ENCODE data around the gene SLC25A21.

SLC25A21 gene

GRCh38 chr14:36659010-36659821 lies 513.2 kb downstream of the SLC25A21 start:
- H3K4me1 ChIP-seq (ENCODE audit: control extremely low read depth in 1 of 4, control insufficient read depth in 4 of 4, insufficient read depth in 4 of 4, low read length in 3 of 4), result peaks cover 0 to 56% (median 28%) of the 10 kb centered on the region in 4 experiments
- ChIA-PET CTCF (interaction anchor here (1.7 kb wide), 1 partner anchor 11 kb away, joined by 4 read pairs; no protein-coding TSS in a partner anchor), POLR2A (no interaction called here)
- DNase-seq, result peak in 1 of 3 donors; percentile 22
- H3K36me3 ChIP-seq (ENCODE audit: control insufficient read depth in 4 of 4, insufficient read depth in 4 of 4, low read length in 3 of 4), result no peaks in the 10 kb centered on the region
- 6% methylated on average over 24 of the region's 35 CpGs for WGBS (ENCODE audit: insufficient coverage)
- H3K4me3 ChIP-seq (ENCODE audit: control insufficient read depth in 1 of 7, extremely low read depth in 1 of 7, insufficient read depth in 4 of 7, low read depth in 2 of 7, low read length in 6 of 7), result no peak overlapping the region
- H3K9me3 ChIP-seq (ENCODE audit: control extremely low read depth in 1 of 5, control insufficient read depth in 4 of 5, insufficient read depth in 2 of 5, low read depth in 1 of 5, low read length in 4 of 5), result peaks cover 0 to 22% (median 8%) of the 10 kb centered on the region in 5 experiments
- peaks cover 29 to 100% (median 71%) of the 10 kb centered on the region in 5 experiments for H3K27me3 ChIP-seq (replicated peaks in 2 of 5; ENCODE audit: control insufficient read depth in 4 of 5, insufficient read depth in 5 of 5, low read length in 4 of 5)
- H3K27ac ChIP-seq (ENCODE audit: insufficient read depth in 1 of 2, low read depth in 1 of 2, low read length in 2 of 2, poor library complexity in 1 of 2, severe bottlenecking in 2 of 2), result no peak overlapping the region

- peak in 1 of 3 donors; percentile 17 for DNase-seq
- WGBS (ENCODE audit: insufficient coverage), result 2% methylated on average over 44 of the region's 55 CpGs
- H3K9me3 ChIP-seq (ENCODE audit: control extremely low read depth in 1 of 5, control insufficient read depth in 4 of 5, insufficient read depth in 2 of 5, low read depth in 1 of 5, low read length in 4 of 5), result peaks cover 0 to 23% (median 8%) of the 10 kb centered on the region in 5 experiments
- H3K36me3 ChIP-seq (ENCODE audit: control insufficient read depth in 4 of 4, insufficient read depth in 4 of 4, low read length in 3 of 4), result no peaks in the 10 kb centered on the region
- ChIA-PET POLR2A (no interaction called here), CTCF (interaction anchor here (1.0 to 1.7 kb wide), 2 partner anchors 9 to 10 kb away, joined by 3 to 4 read pairs; no protein-coding TSS in a partner anchor)
- H3K4me3 ChIP-seq (ENCODE audit: control insufficient read depth in 1 of 7, extremely low read depth in 1 of 7, insufficient read depth in 4 of 7, low read depth in 2 of 7, low read length in 6 of 7), result no peak overlapping the region
- H3K27me3 ChIP-seq (replicated peaks in 2 of 5; ENCODE audit: control insufficient read depth in 4 of 5, insufficient read depth in 5 of 5, low read length in 4 of 5), result peaks cover 30 to 100% (median 68%) of the 10 kb centered on the region in 5 experiments
- peaks cover 0 to 55% (median 27%) of the 10 kb centered on the region in 4 experiments for H3K4me1 ChIP-seq (ENCODE audit: control extremely low read depth in 1 of 4, control insufficient read depth in 4 of 4, insufficient read depth in 4 of 4, low read length in 3 of 4)
- no peak overlapping the region for H3K27ac ChIP-seq (ENCODE audit: insufficient read depth in 1 of 2, low read depth in 1 of 2, low read length in 2 of 2, poor library complexity in 1 of 2, severe bottlenecking in 2 of 2)
These were observed 514.0 kb downstream of the SLC25A21 start for GRCh38 chr14:36658123-36659009.

DNA sequence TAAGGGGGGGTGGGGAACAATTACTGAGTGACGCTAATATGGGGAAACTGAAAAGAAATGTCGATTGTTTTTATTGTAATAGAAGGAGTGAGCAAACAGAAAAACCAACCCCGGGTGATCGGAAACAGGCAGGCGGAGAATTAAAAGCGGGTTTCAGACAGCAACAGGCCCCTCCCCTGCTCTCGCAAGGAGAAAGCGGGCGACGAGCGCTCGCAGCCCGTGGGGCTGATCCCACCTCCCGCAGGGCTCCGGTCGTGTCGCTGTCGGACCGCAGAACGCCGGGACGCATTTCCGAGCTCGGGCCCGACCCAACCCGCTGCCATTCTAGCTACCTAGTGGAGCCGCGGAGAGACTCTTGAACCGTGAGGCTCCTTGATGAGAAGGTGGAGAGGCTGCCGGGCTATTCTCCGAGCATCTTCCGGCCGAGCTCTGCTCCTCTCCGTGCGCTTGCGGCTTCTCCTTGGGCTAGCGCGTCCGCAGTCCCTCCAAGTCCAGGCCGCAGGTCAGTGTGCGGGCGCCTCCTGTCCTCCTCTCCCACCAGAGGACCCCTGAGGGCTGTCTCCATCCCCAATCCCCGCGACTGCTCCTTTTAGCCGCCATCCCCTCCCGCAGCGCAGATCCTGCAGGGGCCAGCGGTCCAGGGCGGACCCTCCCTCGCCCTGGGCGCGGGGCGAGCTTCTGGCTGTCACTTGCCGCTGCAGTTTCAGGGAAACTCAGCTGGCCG lies 514.8 kb downstream of the SLC25A21 start:
- Histone ChIP-seq H3K4me3 (ENCODE audit: control insufficient read depth in 1 of 7, extremely low read depth in 1 of 7, insufficient read depth in 4 of 7, low read depth in 2 of 7, low read length in 6 of 7) (peak overlapping the region in 4 of 7 experiments; percentile 2 to 45 (median 32)), H3K9me3 (ENCODE audit: control extremely low read depth in 1 of 5, control insufficient read depth in 4 of 5, insufficient read depth in 2 of 5, low read depth in 1 of 5, low read length in 4 of 5) (peaks cover 0 to 20% (median 7%) of the 10 kb centered on the region in 5 experiments), H3K36me3 (ENCODE audit: control insufficient read depth in 4 of 4, insufficient read depth in 4 of 4, low read length in 3 of 4) (no peaks in the 10 kb centered on the region), H3K27me3 (replicated peaks in 2 of 5; ENCODE audit: control insufficient read depth in 4 of 5, insufficient read depth in 5 of 5, low read length in 4 of 5) (peaks cover 36 to 100% (median 68%) of the 10 kb centered on the region in 5 experiments), H3K27ac (ENCODE audit: insufficient read depth in 1 of 2, low read depth in 1 of 2, low read length in 2 of 2, poor library complexity in 1 of 2, severe bottlenecking in 2 of 2) (no peak overlapping the region), H3K4me1 (ENCODE audit: control extremely low read depth in 1 of 4, control insufficient read depth in 4 of 4, insufficient read depth in 4 of 4, low read length in 3 of 4) (peaks cover 0 to 47% (median 23%) of the 10 kb centered on the region in 4 experiments)
- POLR2A ChIA-PET, result no interaction called here
- 4% methylated on average over 52 of the region's 55 CpGs for WGBS (ENCODE audit: insufficient coverage)
- peak in 1 of 3 donors; percentile 32 for DNase-seq
- CTCF ChIA-PET, result interaction anchor here (1.0 kb wide), 1 partner anchor 10 kb away, joined by 3 read pairs; no protein-coding TSS in a partner anchor

DNA sequence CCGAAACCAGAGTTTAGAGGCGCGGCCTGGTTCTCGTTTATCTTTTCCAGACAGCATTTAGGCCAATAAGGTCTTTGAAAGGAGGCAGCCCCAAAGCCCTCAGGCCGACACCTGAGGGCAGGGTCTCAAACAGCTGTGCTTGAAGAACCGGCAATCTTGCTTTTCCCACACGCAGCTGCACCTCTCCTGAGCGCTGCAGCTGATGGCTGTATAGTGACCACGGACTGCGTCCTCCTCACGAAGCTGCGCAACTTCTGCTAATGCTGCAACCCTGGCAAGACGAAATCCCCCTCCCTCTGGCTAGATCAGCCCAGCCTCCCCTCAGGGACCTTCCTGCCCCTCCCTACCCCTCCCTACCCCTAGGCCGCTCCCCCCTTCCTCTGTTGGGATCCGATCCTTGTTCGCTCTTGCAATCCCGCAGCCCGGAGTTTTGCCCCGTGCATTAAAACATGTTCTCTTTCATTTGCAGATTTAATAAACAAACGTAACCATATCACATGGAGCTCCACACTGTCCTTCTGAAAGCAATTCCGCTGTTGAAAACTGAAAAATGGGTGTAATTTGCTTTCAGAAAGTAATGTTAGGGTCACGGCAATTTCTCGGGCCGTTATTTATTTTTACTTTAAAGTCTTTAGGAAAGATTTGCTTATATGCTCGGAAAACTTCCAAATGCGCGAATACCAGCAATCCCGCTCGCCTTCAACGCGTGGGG lies 515.6 kb downstream of the SLC25A21 start:
- POLR2A ChIA-PET, result no interaction called here
- DNase-seq, result peak in 2 of 3 donors; percentile 47 to 53
- Histone ChIP-seq H3K27me3 (replicated peaks in 2 of 5; ENCODE audit: control insufficient read depth in 4 of 5, insufficient read depth in 5 of 5, low read length in 4 of 5) (peaks cover 42 to 100% (median 72%) of the 10 kb centered on the region in 5 experiments), H3K9me3 (ENCODE audit: control extremely low read depth in 1 of 5, control insufficient read depth in 4 of 5, insufficient read depth in 2 of 5, low read depth in 1 of 5, low read length in 4 of 5) (peaks cover 0 to 20% (median 7%) of the 10 kb centered on the region in 5 experiments), H3K27ac (ENCODE audit: insufficient read depth in 1 of 2, low read depth in 1 of 2, low read length in 2 of 2, poor library complexity in 1 of 2, severe bottlenecking in 2 of 2) (no peak overlapping the region), H3K4me3 (ENCODE audit: control insufficient read depth in 1 of 7, extremely low read depth in 1 of 7, insufficient read depth in 4 of 7, low read depth in 2 of 7, low read length in 6 of 7) (peak overlapping the region in 4 of 7 experiments; percentile 5 to 45 (median 24)), H3K4me1 (ENCODE audit: control extremely low read depth in 1 of 4, control insufficient read depth in 4 of 4, insufficient read depth in 4 of 4, low read length in 3 of 4) (peaks cover 0 to 41% (median 22%) of the 10 kb centered on the region in 4 experiments), H3K36me3 (ENCODE audit: control insufficient read depth in 4 of 4, insufficient read depth in 4 of 4, low read length in 3 of 4) (no peaks in the 10 kb centered on the region)
- 5% methylated on average over 22 of the region's 31 CpGs for WGBS (ENCODE audit: insufficient coverage)
- CTCF ChIA-PET, result interaction anchor here (0.7 to 1.2 kb wide), 4 partner anchors 9 to 12 kb away, joined by 3 to 4 read pairs (median 3); no protein-coding TSS in a partner anchor

DNA sequence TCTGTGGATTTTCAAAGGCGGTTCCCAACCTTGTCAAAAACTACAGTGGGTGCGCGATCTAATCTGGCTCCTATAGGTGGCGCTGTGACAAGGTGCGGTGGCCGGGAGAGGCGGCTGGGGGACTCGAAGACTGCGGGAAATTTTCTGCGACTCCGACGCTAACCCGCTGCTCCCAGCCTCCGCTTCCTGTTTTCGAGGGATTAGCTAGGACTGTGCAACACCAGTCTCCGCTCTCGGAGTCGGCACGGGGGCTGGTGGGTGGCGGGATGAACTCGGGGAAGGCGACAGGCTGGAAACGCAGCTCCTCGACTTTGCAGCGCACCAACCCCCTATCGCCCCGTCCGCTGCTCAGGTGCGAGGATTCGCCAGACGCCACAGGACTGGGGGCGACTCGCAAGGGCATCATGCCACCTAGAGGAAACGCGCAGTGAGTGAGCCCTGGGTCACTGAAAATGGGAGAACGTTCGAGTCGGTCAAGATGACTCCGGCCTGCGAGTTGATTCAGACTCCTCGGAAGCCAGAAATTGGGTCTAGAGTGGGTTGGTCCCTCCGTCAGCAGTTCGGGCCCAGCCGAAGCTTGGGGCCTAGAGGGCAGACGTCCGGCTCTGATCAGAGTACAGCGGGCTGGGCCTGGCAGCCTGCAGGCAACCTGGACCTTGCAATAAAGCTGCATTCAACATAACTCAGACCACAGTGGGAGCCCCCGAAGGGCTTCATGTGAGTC lies 516.3 kb downstream of the SLC25A21 start:
- H3K4me1 ChIP-seq (ENCODE audit: control extremely low read depth in 1 of 4, control insufficient read depth in 4 of 4, insufficient read depth in 4 of 4, low read length in 3 of 4), result peaks cover 0 to 34% (median 16%) of the 10 kb centered on the region in 4 experiments
- CTCF ChIA-PET, result interaction anchor here (0.6 to 1.2 kb wide), 6 partner anchors 8 to 140 kb away, joined by 3 to 4 read pairs (median 3); no protein-coding TSS in a partner anchor
- no peaks in the 10 kb centered on the region for H3K36me3 ChIP-seq (ENCODE audit: control insufficient read depth in 4 of 4, insufficient read depth in 4 of 4, low read length in 3 of 4)
- H3K27me3 ChIP-seq (replicated peaks in 2 of 5; ENCODE audit: control insufficient read depth in 4 of 5, insufficient read depth in 5 of 5, low read length in 4 of 5), result peaks cover 48 to 100% (median 72%) of the 10 kb centered on the region in 5 experiments
- H3K27ac ChIP-seq (ENCODE audit: insufficient read depth in 1 of 2, low read depth in 1 of 2, low read length in 2 of 2, poor library complexity in 1 of 2, severe bottlenecking in 2 of 2), result no peak overlapping the region
- 4% methylated on average over 43 of the region's 48 CpGs for WGBS (ENCODE audit: insufficient coverage)
- POLR2A ChIA-PET, result no interaction called here
- DNase-seq, result peak in 2 of 3 donors; percentile 50 to 54
- H3K4me3 ChIP-seq (ENCODE audit: control insufficient read depth in 1 of 7, extremely low read depth in 1 of 7, insufficient read depth in 4 of 7, low read depth in 2 of 7, low read length in 6 of 7), result peak overlapping the region in 4 of 7 experiments; percentile 3 to 26 (median 4)
- peaks cover 0 to 15% (median 7%) of the 10 kb centered on the region in 5 experiments for H3K9me3 ChIP-seq (ENCODE audit: control extremely low read depth in 1 of 5, control insufficient read depth in 4 of 5, insufficient read depth in 2 of 5, low read depth in 1 of 5, low read length in 4 of 5)

All from common myeloid progenitor, CD34-positive (primary cell).